Small intestine (tissue), 7 donors: ENCODE results near the gene PHYKPL. TPM values are rescaled to one million over a fixed set of nuclear protein-coding genes. Genes with fewer than 3 reads are reported as not detected.

Experiments used
- DNase-seq, 2 donors: peaks; one replicate each; pipeline versions ENCODE4 v3.0.0 to v3.0.0-alpha.2; 2013
- FAIRE-seq: peaks from 2 replicates; lab custom pipeline; 2012; peaks lifted over from hg19 to GRCh38; lab: Jason Lieb, UNC
- H3K27ac ChIP-seq, 3 donors: one replicate each; pipeline ENCODE4 v1.5.1; 2013; ENCODE audit warnings: low read length in 2 of 3, mild to moderate bottlenecking in 2 of 3, control low read depth in 1 of 3, inconsistent platforms in 1 of 3, low read depth in 1 of 3, moderate library complexity in 1 of 3
- H3K27me3 ChIP-seq, 3 donors: one replicate each; pipeline ENCODE4 v1.6.1; 2013; ENCODE audit warnings: low read length in 3 of 3, inconsistent platforms in 1 of 3; ENCODE audit not compliant: control insufficient read depth in 3 of 3, insufficient read depth in 3 of 3
- H3K36me3 ChIP-seq, 3 donors: one replicate each; pipeline ENCODE4 v1.6.1; 2013; ENCODE audit warnings: low read length in 3 of 3, inconsistent platforms in 1 of 3, low read depth in 1 of 3, mild to moderate bottlenecking in 1 of 3, moderate library complexity in 1 of 3; ENCODE audit not compliant: control insufficient read depth in 3 of 3, insufficient read depth in 2 of 3
- H3K4me1 ChIP-seq, 3 donors: one replicate each; pipeline ENCODE4 v1.6.1; 2013; ENCODE audit warnings: low read length in 2 of 3, inconsistent platforms in 1 of 3, low read depth in 1 of 3, mild to moderate bottlenecking in 1 of 3, moderate library complexity in 1 of 3; ENCODE audit not compliant: control insufficient read depth in 3 of 3, insufficient read depth in 2 of 3
- H3K4me3 ChIP-seq, 3 donors: one replicate each; pipeline ENCODE4 v1.5.1; 2013; ENCODE audit warnings: low read length in 3 of 3, control low read depth in 1 of 3, inconsistent platforms in 1 of 3, low read depth in 1 of 3, mild to moderate bottlenecking in 1 of 3, moderate library complexity in 1 of 3
- H3K9me3 ChIP-seq, 2 donors: one replicate each; pipeline ENCODE4 v1.6.1; 2013; ENCODE audit warnings: low read depth in 1 of 2, low read length in 1 of 2; ENCODE audit not compliant: control insufficient read depth in 2 of 2, insufficient read depth in 1 of 2
- WGBS, 3 donors: extraction: QIAGEN DNeasy Blood & Tissue Kit; methylation state at CpG; one replicate each; pipeline ENCODE4 v1.1.7; 2013; 5-methylcytosine and 5-hydroxymethylcytosine counted together
- polyA plus RNA-seq, 4 donors: library from polyadenylated mRNA; stranded (reverse) in 3 of 4; unstranded in 1 of 4; fragments of 200-250 nt in 3 of 4; fragments of 120-200 nt in 1 of 4; gene quantifications; one replicate each; pipeline versions ENCODE4 v1.2.1 to v1.2.3, GENCODE V29; 2013
- donor health status: healthy with polysubstance abuse.
- donor health status: control.
- donor health status: control.
- donor health status: Bipolar disorder and iron deficiency.
- donor health status: healthy.

Gene PHYKPL
- polyA plus RNA-seq, 4 donors, result 57.7 to 145 (median 127) TPM

- DNase-seq (no peak), FAIRE-seq (no peak)
- WGBS, 3 donors, result 54 to 67% (median 63%) methylated on average over 13 of the region's 13 CpGs
Observed at GRCh38 chr5:178249191-178249989, 16.8 kb upstream of the PHYKPL start.

GRCh38 chr5:178248750-178249149, 16.1 kb upstream of the PHYKPL start:
- 85 to 91% (median 89%) methylated on average over 16 to 18 of the region's 18 CpGs for WGBS, 3 donors
- H3K36me3 ChIP-seq, result no peaks in the 10 kb centered on the region
- H3K4me3 ChIP-seq, result no peak overlapping the region
- peaks cover 0 to 4% (median 2%) of the 10 kb centered on the region in 3 donors for H3K4me1 ChIP-seq
- no peaks in the 10 kb centered on the region for H3K27me3 ChIP-seq
- H3K9me3 ChIP-seq, result no peaks in the 10 kb centered on the region
- FAIRE-seq (no peak), DNase-seq (no peak)
- no peak overlapping the region for H3K27ac ChIP-seq

More at GRCh38 chr5:178249191-178249989, 16.8 kb upstream of the PHYKPL start:
- Histone ChIP-seq H3K27ac (no peak overlapping the region), H3K4me3 (no peak overlapping the region), H3K4me1 (peaks cover 0 to 4% (median 2%) of the 10 kb centered on the region in 3 donors), H3K36me3 (no peaks in the 10 kb centered on the region), H3K9me3 (no peaks in the 10 kb centered on the region), H3K27me3 (no peaks in the 10 kb centered on the region)

GRCh38 chr5:178247481-178248456, 15.2 kb upstream of the PHYKPL start:
- H3K4me3 ChIP-seq, result no peak overlapping the region
- no peaks in the 10 kb centered on the region for H3K36me3 ChIP-seq
- peaks cover 0 to 4% (median 2%) of the 10 kb centered on the region in 3 donors for H3K4me1 ChIP-seq
- WGBS, 3 donors, result 45 to 68% (median 54%) methylated on average over 23 to 24 of the region's 24 CpGs
- no peak overlapping the region for H3K27ac ChIP-seq
- no peaks in the 10 kb centered on the region for H3K27me3 ChIP-seq
- FAIRE-seq (no peak), DNase-seq (no peak)
- no peaks in the 10 kb centered on the region for H3K9me3 ChIP-seq

- FAIRE-seq (no peak), DNase-seq (no peak)
Observed at GRCh38 chr5:178246624-178247279, 14.2 kb upstream of the PHYKPL start.

GRCh38 chr5:178245389-178245788, 12.8 kb upstream of the PHYKPL start:
- Histone ChIP-seq H3K9me3 (no peaks in the 10 kb centered on the region), H3K27me3 (no peaks in the 10 kb centered on the region), H3K36me3 (no peaks in the 10 kb centered on the region), H3K27ac (no peak overlapping the region), H3K4me1 (peaks cover 0 to 4% (median 2%) of the 10 kb centered on the region in 3 donors), H3K4me3 (no peak overlapping the region)
- 87 to 94% (median 94%) methylated on average over 2 of the region's 2 CpGs for WGBS, 3 donors
- no peak for FAIRE-seq
- no peak for DNase-seq

More at GRCh38 chr5:178246624-178247279, 14.2 kb upstream of the PHYKPL start:
- Histone ChIP-seq H3K27me3 (no peaks in the 10 kb centered on the region), H3K27ac (no peak overlapping the region), H3K4me1 (peaks cover 0 to 4% (median 2%) of the 10 kb centered on the region in 3 donors), H3K9me3 (no peaks in the 10 kb centered on the region), H3K36me3 (no peaks in the 10 kb centered on the region), H3K4me3 (no peak overlapping the region)
- whole genome bisulfite sequencing, 3 donors, result 24 to 64% (median 42%) methylated on average over 14 to 15 of the region's 15 CpGs

GRCh38 chr5:178244576-178244975, 12.0 kb upstream of the PHYKPL start:
- no peak for FAIRE-seq
- DNase-seq, result no peak
- 79 to 86% (median 85%) methylated on average over 2 of the region's 2 CpGs for WGBS, 3 donors
- Histone ChIP-seq H3K4me1 (peaks cover 0 to 4% (median 2%) of the 10 kb centered on the region in 3 donors), H3K36me3 (no peaks in the 10 kb centered on the region), H3K4me3 (no peak overlapping the region), H3K27me3 (no peaks in the 10 kb centered on the region), H3K9me3 (no peaks in the 10 kb centered on the region), H3K27ac (no peak overlapping the region)

- H3K27me3 ChIP-seq, result no peaks in the 10 kb centered on the region
- no peak overlapping the region for H3K4me3 ChIP-seq
- H3K9me3 ChIP-seq, result no peaks in the 10 kb centered on the region
- no peak for DNase-seq
- H3K36me3 ChIP-seq, result no peaks in the 10 kb centered on the region
- H3K4me1 ChIP-seq, result peaks cover 6 to 8% (median 6%) of the 10 kb centered on the region in 3 donors
- no peak for FAIRE-seq
- WGBS, 3 donors, result 83 to 87% (median 84%) methylated on average over 10 of the region's 10 CpGs
- no peak overlapping the region for H3K27ac ChIP-seq
Observed at GRCh38 chr5:178242416-178242815, 9.8 kb upstream of the PHYKPL start.
